Ishikawa (cell line): ENCODE measurements around the gene MRPL18.

Source experiments
- CEBPB ChIP-seq: IDR thresholded peaks from 2 replicates; pipeline ENCODE4 v1.6.1; 2012
- CREB1 ChIP-seq: IDR thresholded peaks from 2 replicates; pipeline ENCODE4 v1.6.1; 2012; ENCODE audit warnings: low read depth
- EGR1 ChIP-seq: IDR thresholded peaks from 2 replicates; pipeline ENCODE4 v1.6.1; 2012
- EP300 ChIP-seq: IDR thresholded peaks from 2 replicates; pipeline ENCODE4 v1.6.1; 2012; ENCODE audit warnings: borderline replicate concordance
- FOXM1 ChIP-seq: IDR thresholded peaks from 2 replicates; pipeline ENCODE4 v1.6.1; 2012; ENCODE audit warnings: low read depth, borderline replicate concordance
- MAX ChIP-seq: IDR thresholded peaks from 2 replicates; pipeline ENCODE4 v1.6.1; 2012
- NFIC ChIP-seq: IDR thresholded peaks from 2 replicates; pipeline ENCODE4 v1.6.1; 2012
- RAD21 ChIP-seq: IDR thresholded peaks from 2 replicates; pipeline ENCODE4 v1.6.1; 2012; ENCODE audit warnings: low read depth
- REST ChIP-seq: IDR thresholded peaks from 2 replicates; pipeline ENCODE4 v1.6.1; 2012; ENCODE audit warnings: low read depth, mild to moderate bottlenecking
- TAF1 ChIP-seq: IDR thresholded peaks from 2 replicates; pipeline ENCODE4 v1.6.1; 2012; ENCODE audit warnings: low read depth, mild to moderate bottlenecking
- TCF12 ChIP-seq: IDR thresholded peaks from 2 replicates; pipeline ENCODE4 v1.6.1; 2012; ENCODE audit warnings: low read depth
- TEAD4 ChIP-seq: IDR thresholded peaks from 2 replicates; pipeline ENCODE4 v1.6.1; 2012
- USF1 ChIP-seq: IDR thresholded peaks from 2 replicates; pipeline ENCODE4 v1.6.1; 2012
- YY1 ChIP-seq: IDR thresholded peaks from 2 replicates; pipeline ENCODE4 v1.6.1; 2012; ENCODE audit warnings: low read depth
- ZBTB7A ChIP-seq: IDR thresholded peaks from 2 replicates; pipeline ENCODE4 v1.6.1; 2012; ENCODE audit warnings: low read depth

Gene MRPL18

GRCh38 chr6:159790149-159790955, at the start of gene MRPL18:
Gene MRPL18 (plus strand): TSS chr6:159790467. CDS start chr6:159790588, 121 bp downstream.
- TF ChIP-seq USF1 = no peak
- no peak for TF ChIP-seq REST
- no peak for TF ChIP-seq TCF12
- no peak for TF ChIP-seq EGR1
- peak; percentile 62 for TF ChIP-seq CEBPB
- TF ChIP-seq NFIC = no peak
- no peak for TF ChIP-seq TEAD4
- TF ChIP-seq EP300 = no peak
- no peak for TF ChIP-seq RAD21
- no peak for TF ChIP-seq ZBTB7A
- TF ChIP-seq CREB1 = no peak; the same call in 1 of the 2 replicates
- TF ChIP-seq YY1 = peak; percentile 80
- peak; percentile 7 for TF ChIP-seq MAX
- TF ChIP-seq TAF1 = peak; percentile 66
- TF ChIP-seq FOXM1 = no peak

- TF ChIP-seq ZBTB7A (no peak), CEBPB (no peak), TEAD4 (no peak), EGR1 (no peak), FOXM1 (no peak), RAD21 (no peak), TCF12 (no peak), REST (no peak), TAF1 (no peak), CREB1 (no peak), YY1 (no peak), USF1 (no peak)
Observed at GRCh38 chr6:159742165-159742564, 48.1 kb upstream of the MRPL18 start.

- no peak for TF ChIP-seq REST
- no peak for TF ChIP-seq ZBTB7A
- no peak for TF ChIP-seq CREB1
- TF ChIP-seq TAF1 = no peak
- no peak for TF ChIP-seq TCF12
- no peak for TF ChIP-seq EP300
- TF ChIP-seq TEAD4 = no peak
Observed at GRCh38 chr6:159745081-159745480, 45.2 kb upstream of the MRPL18 start.

GRCh38 chr6:159746759-159747158, 43.5 kb upstream of the MRPL18 start:
- no peak for TF ChIP-seq TAF1
- no peak for TF ChIP-seq CREB1
- no peak for TF ChIP-seq REST
- TF ChIP-seq TCF12 = no peak
- no peak for TF ChIP-seq CEBPB
- TF ChIP-seq FOXM1 = no peak
- no peak for TF ChIP-seq EP300
- TF ChIP-seq TEAD4 = no peak
- TF ChIP-seq EGR1 = no peak
- no peak for TF ChIP-seq ZBTB7A
- no peak for TF ChIP-seq RAD21
